GM21825 (cell line): ENCODE measurements around the gene FAM163B.

Source experiments
- ATAC-seq: cut with Tn5 transposase; IDR thresholded peaks from one replicate; pipeline ENCODE4 v1.9.1; 2021; ENCODE audit warnings: mild to moderate bottlenecking, moderate library complexity; ENCODE audit not compliant: unreplicated experiment

The FAM163B gene

GRCh38 chr9:133583586-133583985, 25.6 kb downstream of the FAM163B start:
- ATAC-seq, result no peak

- ATAC-seq, result no peak
Measured at GRCh38 chr9:133583111-133583510, 26.1 kb downstream of the FAM163B start.

GRCh38 chr9:133582501-133583045, 26.6 kb downstream of the FAM163B start:
- ATAC-seq, result no peak

GRCh38 chr9:133581513-133582343, 27.5 kb downstream of the FAM163B start:
- no peak for ATAC-seq

DNA sequence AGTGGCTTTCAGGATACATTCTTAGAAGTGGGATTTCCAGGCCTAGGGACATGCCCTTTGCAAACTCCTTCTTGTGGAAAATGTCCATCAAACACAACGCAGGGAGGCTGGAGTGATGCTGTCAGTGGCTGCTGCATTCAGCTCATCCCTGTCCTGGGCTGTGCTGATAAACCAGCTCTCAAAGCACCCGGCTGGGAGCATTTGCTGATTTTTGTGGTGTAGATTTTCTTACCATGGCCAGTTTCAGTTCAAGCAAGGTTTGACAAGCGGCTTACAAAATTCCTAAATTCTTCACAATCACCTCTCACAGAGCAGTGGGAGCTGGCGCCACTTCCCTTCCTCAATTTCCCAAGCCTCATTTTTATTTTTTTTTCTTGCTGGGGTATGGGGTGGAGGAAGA, 28.2 kb downstream of the FAM163B start:
- no peak for ATAC-seq

DNA sequence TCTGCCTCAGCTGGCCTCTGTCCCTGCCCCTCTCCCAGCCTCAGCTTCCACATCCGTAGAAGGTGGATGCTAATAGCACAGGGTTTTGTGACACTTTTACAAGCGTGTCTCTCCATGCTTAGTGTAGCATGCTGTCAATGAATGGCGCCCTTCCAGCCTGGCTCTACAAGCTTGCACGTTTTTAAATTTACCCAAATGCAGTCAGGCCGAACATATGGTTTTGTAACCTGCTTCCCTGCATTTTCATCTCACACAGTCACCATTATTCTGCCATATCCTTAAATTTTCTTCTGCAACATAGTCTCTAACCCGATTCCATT, 28.8 kb downstream of the FAM163B start:
- ATAC-seq, result no peak

- no peak for ATAC-seq
Measured at GRCh38 chr9:133579601-133580418, 29.4 kb downstream of the FAM163B start.

GRCh38 chr9:133578524-133579441, 30.4 kb downstream of the FAM163B start:
- no peak for ATAC-seq

GRCh38 chr9:133577737-133578112, 31.5 kb downstream of the FAM163B start:
- ATAC-seq, result no peak

GRCh38 chr9:133576875-133577736, 32.1 kb downstream of the FAM163B start:
- ATAC-seq, result no peak

DNA sequence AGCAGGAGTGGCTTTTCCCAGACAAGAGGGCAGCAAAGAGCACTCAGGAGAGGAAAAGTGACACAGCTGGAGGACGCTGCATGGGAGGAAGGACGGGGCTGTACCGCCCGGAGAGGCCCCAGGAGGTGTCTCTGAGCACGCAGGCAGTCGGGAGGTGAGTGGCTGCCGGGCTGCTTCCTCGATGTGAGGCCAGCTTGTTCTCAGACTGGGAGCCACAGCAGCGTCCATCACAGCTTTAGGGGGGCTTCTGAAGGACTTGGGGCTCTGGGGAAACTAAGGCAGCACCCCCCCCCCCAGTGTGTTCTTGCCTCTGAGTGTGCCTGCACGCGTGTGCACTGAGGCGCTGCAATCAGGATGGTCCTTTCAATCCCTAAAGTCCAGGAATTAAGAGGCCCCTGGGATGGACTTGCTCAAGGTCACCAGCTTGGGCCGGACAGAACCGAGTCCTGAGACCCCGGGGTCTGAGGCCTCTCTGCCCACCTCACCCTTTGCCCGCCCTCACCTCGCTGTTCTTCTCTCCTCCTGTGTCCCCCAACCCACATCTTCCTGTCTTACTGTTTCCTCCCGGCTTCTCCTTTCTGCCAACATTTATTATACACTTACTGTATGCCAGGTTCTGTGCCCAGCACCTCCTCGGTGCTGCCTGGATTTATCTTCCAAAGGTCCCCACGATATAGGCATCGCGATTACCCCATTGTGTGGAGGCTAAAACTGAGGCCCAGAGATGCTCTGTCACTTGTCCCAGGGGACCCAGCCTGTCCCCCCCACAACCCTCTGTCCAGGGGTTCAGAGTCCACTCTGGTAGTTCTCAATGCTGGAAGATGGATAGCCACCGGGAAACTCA, 32.9 kb downstream of the FAM163B start:
- no peak for ATAC-seq

GRCh38 chr9:133575186-133576030, 33.8 kb downstream of the FAM163B start:
- ATAC-seq, result no peak

GRCh38 chr9:133574771-133575170, 34.4 kb downstream of the FAM163B start:
- no peak for ATAC-seq

DNA sequence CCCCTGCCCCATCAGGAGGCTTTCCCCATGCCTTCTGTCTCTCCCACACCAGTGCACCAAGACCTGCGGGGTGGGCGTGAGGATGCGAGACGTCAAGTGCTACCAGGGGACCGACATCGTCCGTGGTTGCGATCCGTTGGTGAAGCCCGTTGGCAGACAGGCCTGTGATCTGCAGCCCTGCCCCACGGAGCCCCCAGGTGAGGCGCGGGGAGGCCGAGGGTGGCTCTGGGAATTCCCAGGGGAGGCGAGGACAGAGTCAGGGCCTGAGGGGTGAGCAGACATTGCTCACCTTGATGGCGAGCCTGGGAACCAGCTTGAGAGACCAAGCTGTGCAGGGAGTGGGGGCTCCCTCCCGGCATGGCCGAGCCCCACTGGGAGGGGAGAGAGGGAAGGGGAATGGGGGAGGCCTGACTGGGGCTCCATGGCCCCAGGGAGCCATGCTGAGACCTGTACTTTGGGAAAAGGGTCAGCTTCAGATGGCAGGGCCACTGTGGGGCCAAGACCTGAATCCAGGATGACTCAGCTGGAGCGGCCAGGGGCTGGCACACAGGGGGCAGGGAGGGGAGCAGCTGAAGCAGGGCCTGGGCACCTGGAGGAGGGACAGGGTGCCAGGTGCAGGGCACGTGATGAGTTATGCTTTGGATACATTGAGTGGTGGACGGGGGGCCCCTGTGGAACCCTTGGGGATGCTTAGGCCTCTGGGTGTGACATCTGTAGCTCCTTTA, 35.2 kb downstream of the FAM163B start:
- no peak for ATAC-seq

DNA sequence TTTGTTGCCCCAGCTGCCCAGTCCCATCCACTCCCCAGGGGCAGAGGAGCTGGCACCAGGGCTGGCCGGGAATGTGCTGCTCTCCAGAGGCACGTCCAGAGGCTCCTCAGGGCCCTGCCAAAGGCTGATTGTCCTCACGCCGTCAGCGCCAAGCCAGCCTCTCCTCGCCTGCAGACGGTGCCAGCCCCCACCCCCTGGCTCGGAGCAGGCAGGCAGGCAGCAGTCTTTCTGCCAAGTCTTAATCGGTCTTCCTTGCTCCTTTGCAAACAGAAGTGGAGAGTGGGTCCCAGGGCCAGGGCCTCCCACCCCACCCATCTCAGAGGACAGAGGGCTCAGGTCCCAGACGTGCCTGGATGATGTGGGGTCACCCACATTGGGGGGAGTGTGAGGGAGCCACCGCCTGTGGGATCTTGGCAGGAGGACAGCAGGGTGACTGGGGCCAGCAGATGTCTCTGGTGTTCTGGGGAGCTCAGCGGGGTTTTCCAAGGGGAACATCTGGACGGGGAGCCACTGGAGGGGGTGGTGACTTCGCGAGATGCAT, 36.3 kb downstream of the FAM163B start:
- ATAC-seq, result no peak

DNA sequence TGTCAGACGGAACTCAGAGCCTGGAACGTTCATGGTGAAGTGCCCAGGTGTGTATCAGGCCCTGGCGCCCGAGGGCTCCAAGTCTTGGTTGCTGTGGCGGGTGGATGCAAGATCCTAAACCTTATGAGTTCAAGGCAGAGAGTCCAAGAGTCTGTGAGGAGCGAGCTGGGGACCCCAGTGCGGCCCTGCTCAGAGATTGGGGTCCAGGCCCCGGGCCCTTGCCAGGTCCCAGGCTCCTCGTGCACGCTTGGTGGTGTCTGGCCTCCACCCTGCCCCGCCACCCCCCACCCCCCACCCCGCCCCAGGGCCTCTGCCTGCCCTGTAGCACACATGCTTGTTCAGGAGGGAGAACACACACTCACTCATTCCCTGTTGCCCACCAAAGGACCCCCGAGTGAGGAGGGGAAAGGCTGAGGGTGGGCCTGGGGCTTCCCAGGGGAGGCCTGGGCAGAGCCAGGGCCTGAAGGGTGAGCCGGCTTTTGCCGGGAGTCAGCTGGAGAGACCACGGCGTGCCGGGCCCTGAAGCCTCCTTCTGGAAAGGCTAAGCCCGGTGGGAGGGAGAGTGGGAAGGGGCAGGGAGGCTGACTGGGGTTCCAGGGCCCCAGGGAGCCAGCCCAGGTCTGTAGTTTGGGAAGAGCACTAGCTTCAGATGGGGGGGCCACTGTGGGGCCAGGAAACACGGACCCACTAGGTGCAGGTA, 37.1 kb downstream of the FAM163B start:
- no peak for ATAC-seq
